Measurements from ENCODE around the gene ITGBL1.

ITGBL1 gene

DNA sequence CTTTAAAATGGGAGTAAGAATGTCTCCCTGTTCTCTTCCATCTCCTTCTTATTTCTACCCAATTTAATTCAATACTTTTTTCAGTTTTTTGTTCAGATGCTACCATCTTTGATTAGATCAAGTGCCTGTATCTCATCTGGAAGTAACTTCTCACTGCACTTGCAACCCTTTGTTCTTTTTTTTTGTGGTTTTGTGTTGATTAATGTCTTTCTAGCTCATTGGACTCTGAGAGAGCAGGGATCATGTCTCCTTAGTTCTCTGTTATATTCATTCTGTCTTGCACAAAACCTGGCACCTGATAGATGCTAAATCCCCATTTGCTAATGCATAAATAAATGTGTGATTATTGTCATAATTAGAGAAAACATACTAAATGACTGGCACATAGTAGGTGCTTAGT, 834 bp upstream of the ITGBL1 start:
- no peak for DNase-seq (ENCODE audit: low spot score)

GRCh38 chr13:101453784-101454201, 1.3 kb downstream of the ITGBL1 start:
- no peak for DNase-seq (ENCODE audit: low spot score)

DNA sequence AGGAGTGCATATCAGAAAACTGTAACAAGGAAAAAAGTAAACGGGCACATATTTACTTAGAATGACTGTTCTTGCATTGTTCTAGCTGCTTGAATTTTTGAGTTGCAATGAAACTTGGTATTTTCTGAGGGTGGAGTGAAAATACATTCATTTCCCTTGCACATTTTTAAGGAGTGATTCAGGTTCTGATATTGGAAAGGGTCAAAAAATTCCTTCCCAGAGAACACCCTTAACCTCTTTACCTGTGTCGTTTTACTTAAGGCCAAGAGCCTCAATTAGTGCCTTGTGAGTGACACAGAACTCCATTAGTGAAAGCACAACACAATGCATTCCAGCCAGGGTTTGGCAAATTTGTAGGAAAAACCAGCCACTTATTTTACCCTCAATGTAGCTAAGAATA, 2.3 kb downstream of the ITGBL1 start:
- DNase-seq (ENCODE audit: low spot score): no peak

GRCh38 chr13:101455863-101456262, 3.4 kb downstream of the ITGBL1 start:
- DNase-seq (ENCODE audit: low spot score): peak; percentile 74

DNA sequence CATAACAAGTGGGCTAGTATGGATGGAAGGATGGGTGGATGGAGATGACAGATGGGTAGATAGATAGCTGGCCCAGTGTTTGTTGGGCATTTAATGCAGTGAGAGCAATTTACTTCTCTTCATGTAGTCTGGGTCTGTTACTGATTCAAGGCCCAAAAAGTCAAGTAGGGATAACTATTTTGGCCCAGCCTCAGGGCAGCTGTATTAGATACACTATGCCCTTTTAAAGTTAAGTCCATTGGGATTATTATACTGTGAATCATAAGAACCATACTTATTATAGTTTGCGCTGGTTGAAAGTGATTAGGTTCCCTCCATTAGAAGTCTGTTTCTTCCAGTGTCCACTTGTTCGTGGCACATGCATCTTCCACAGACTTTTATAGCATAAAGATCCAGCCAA, 4.7 kb downstream of the ITGBL1 start:
- no peak for DNase-seq (ENCODE audit: low spot score)

DNA sequence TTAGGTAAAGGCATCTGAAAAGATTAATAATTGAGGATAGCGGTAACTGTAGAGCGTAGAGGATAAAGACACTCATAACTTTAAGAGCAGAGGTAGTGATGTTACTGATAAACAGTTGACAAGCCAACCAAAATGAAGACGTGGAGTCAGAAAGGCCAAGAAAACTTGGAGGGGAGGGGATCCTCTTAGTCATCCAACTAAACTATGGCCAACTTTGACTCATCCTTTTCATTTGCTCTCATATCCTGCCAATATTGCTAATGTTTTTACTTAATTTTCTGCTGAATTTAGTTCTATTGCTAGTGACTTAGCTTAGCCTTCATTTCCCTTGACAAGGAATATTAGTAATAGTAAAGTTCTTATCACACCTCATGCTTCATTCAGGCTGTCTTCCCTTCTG, 13.4 kb downstream of the ITGBL1 start:
- DNase-seq (ENCODE audit: low spot score): no peak

- no peak for DNase-seq (ENCODE audit: low spot score)
These were observed 14.9 kb downstream of the ITGBL1 start for GRCh38 chr13:101467415-101467814.

- peak; percentile 61 for DNase-seq (ENCODE audit: low spot score)
These were observed 21.0 kb downstream of the ITGBL1 start for GRCh38 chr13:101473458-101473857.

GRCh38 chr13:101474419-101474957, 22.0 kb downstream of the ITGBL1 start:
- peak; percentile 13 for DNase-seq (ENCODE audit: low spot score)

GRCh38 chr13:101475536-101475935, 23.1 kb downstream of the ITGBL1 start:
- DNase-seq (ENCODE audit: low spot score): no peak

- DNase-seq (ENCODE audit: low spot score): no peak
These were observed 28.9 kb downstream of the ITGBL1 start for GRCh38 chr13:101481421-101481820.

- DNase-seq (ENCODE audit: low spot score): no peak
These were observed 34.4 kb downstream of the ITGBL1 start for GRCh38 chr13:101486708-101487437.

DNA sequence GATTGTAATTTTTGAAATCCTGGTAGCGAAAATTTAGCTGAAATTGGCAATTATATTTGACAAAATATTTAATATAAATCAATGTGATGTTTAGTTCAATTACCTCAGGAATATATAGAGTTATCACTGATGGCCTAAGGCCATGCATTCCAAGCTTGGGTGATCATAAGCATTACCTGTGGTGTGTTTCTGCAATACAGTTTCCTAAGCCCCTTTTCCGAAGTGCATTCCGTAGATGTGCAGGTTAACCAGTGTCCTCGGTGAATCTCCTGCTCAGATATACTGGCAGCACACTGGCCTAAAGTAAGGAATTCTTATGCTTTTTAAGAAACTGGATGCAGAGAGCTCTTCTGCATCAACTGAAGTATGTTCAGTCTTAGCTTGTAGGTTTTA, 35.0 kb downstream of the ITGBL1 start:
- DNase-seq (ENCODE audit: low spot score): no peak

DNA sequence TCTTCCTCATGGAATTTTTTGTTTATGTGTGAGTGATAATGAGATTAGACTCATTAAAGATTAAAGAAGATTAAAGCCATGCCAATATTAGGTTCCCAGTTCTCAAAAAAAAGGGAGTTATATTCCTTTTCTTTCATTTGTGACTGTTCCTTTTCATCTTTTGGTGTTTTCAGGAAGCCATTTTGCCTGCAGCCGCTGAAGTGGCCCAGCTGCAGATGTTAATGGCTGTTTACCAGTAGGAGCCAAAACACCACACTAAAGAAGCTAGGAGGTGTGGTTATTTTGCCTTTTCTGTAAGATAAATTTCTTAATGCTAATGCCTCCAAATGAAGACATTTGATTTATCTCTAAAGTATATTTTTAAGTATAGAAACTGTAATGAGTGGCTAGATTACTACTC, 36.3 kb downstream of the ITGBL1 start:
- no peak for DNase-seq (ENCODE audit: low spot score)

GRCh38 chr13:101489643-101490405, 37.3 kb downstream of the ITGBL1 start:
- no peak for DNase-seq (ENCODE audit: low spot score)

- no peak for DNase-seq (ENCODE audit: low spot score)
These were observed 38.0 kb downstream of the ITGBL1 start for GRCh38 chr13:101490406-101491015.

DNA sequence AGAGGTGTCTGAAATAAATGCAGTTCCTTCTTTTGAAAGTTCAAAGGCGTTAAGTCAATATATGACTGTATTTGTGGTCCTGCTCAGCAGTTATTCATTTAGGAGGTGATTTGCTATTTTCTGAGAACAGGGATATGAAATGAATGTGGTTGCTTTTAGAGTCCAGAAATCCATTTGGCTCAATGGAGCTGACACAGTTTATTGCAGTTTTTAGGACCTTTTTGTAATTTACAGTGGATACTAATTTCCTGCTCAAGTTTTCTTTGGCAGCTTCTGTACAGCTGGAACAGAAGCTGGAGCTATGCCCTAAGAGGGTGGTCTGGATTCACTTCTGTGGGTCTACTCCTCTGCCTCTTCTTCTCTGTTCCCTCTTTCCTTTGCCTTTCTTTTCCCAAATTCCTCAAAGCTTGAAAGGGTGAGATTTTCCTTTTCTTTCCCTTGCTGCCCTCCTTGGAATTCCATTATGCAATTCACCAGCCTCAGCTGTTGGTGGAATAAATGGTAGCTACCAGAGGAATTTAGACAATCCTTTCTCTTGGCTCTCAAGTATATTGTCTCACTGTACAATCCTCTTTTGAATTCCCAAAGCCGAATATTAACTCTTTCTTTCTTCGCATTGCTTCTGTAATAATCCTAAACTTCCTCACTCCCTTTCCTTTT, 39.9 kb downstream of the ITGBL1 start:
- no peak for DNase-seq (ENCODE audit: low spot score)

DNA sequence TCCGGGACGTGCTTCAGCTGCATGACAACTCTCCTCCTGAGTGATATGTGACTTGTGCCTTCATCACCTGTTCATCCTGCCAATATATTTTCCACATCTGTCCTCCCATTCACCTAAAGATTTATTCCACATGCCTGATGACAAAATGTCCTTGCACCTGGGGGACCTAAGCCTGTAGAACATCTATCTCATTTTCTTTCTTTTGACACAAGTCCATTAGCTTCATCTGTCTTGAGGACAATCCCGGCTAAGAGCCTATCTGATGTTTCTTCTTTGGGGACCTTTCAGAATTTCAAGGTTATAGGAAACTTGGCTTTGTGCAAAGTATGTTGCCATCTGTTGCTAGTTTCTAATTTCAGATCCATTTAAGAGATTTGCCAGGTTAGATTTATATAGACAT, 41.1 kb downstream of the ITGBL1 start:
- no peak for DNase-seq (ENCODE audit: low spot score)

GRCh38 chr13:101499406-101499805, 46.9 kb downstream of the ITGBL1 start:
- no peak for DNase-seq (ENCODE audit: low spot score)

- DNase-seq (ENCODE audit: low spot score): no peak
These were observed 50.1 kb downstream of the ITGBL1 start for GRCh38 chr13:101502618-101503017.

DNA sequence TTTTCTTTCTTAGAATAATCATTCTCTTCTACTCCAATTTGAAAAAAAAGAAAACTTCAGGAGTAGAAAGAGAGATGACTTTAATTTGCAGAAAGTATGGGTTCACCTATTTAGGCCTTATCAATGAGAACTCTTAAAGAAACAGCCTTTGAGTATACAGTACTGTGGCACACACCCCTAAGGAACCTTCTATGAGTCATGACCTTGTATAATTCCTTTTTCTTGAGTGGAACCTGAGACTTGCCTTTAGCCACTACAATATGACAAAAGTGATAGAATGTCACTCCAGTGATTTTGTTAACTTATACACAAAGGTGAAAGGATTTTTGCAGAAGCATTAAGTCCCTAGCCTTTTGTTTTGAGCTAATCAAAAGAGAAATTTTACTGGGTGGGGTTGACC, 58.7 kb downstream of the ITGBL1 start:
- DNase-seq (ENCODE audit: low spot score): no peak

GRCh38 chr13:101511766-101512165, 59.3 kb downstream of the ITGBL1 start:
- DNase-seq (ENCODE audit: low spot score): no peak

Data from AG08396 (cell line).